Breast epithelium (tissue), 3 donors: ENCODE measurements around the gene SLC6A1.

Source experiments
- CTCF ChIP-seq, 3 donors: fragments of 450-650 bp; IDR thresholded peaks; one replicate each; pipeline ENCODE4 v1.5.1; 2016 to 2017; ENCODE audit warnings: antibody characterized with exemption in 3 of 3, mild to moderate bottlenecking in 3 of 3, moderate library complexity in 3 of 3
- POLR2A ChIP-seq: fragments of 450-650 bp; IDR thresholded peaks from one replicate; pipeline ENCODE4 v1.6.1; 2016; ENCODE audit warnings: antibody characterized with exemption, mild to moderate bottlenecking, moderate library complexity

GRCh38 chr3:11014253-11014652 is 21.7 kb downstream of the SLC6A1 start:
- TF ChIP-seq POLR2A: no peak
- TF ChIP-seq CTCF (IDR thresholded peaks at IDR 0.05): no peak
